Fibroblast of mammary gland (primary cell): Measurements from ENCODE around the gene RNF208.
"Not testable (repeated sequence)": the region's sequence is repeated elsewhere in the genome, so short reads cannot be mapped to it uniquely, and the experiment has no call there.

ENCODE experiments used
- DNase-seq: peaks from one replicate; pipeline ENCODE4 v3.0.0-alpha.2; 2010; ENCODE audit warnings: low read depth
- H3K4me3 ChIP-seq: 2 replicates; pipeline ENCODE4 v1.5.1; 2011; ENCODE audit warnings: low read depth, mild to moderate bottlenecking, low read length, moderate library complexity; ENCODE audit not compliant: control insufficient read depth
- CTCF ChIP-seq: conservative IDR thresholded peaks from 2 replicates; pipeline ENCODE4 v1.5.1; 2011; ENCODE audit warnings: low read depth, low read length, inconsistent platforms; ENCODE audit not compliant: control insufficient read depth, insufficient read depth

Gene RNF208

GRCh38 chr9:137262173-137262908 lies 40.3 kb upstream of the RNF208 start:
- not testable (repeated sequence) for H3K4me3 ChIP-seq
- peak; percentile 49 for DNase-seq
- TF ChIP-seq CTCF: peak; percentile 25

- DNase-seq: no peak
- TF ChIP-seq CTCF: no peak
- H3K4me3 ChIP-seq: peak overlapping the region; percentile 87
Observed at GRCh38 chr9:137256856-137257255, 34.8 kb upstream of the RNF208 start.

- peak overlapping the region; percentile 87 for H3K4me3 ChIP-seq
- TF ChIP-seq CTCF: no peak
- no peak for DNase-seq
Observed at GRCh38 chr9:137256362-137256761, 34.3 kb upstream of the RNF208 start.

GRCh38 chr9:137255448-137256114 lies 33.5 kb upstream of the RNF208 start:
- no peak for TF ChIP-seq CTCF
- peak overlapping the region; percentile 87 for H3K4me3 ChIP-seq
- DNase-seq: peak; percentile 16

- DNase-seq: peak; percentile 72
- TF ChIP-seq CTCF: no peak
- peak within 1 kb of the TSS; percentile 87 for H3K4me3 ChIP-seq
Observed at GRCh38 chr9:137254624-137255447, 32.8 kb upstream of the RNF208 start, which contains the start of gene NELFB. TSS of gene NELFB (plus strand) at chr9:137255327.

- H3K4me3 ChIP-seq: peak overlapping the region; percentile 68
- no peak for DNase-seq
- TF ChIP-seq CTCF: no peak
Observed at GRCh38 chr9:137253717-137254623, 31.9 kb upstream of the RNF208 start.
